ENCODE measurements around the gene ATP9A. TPM values are rescaled to one million over a fixed set of nuclear protein-coding genes. Genes with fewer than 3 reads are reported as not detected.

The ATP9A gene
- total RNA-seq, 1 donor from 2014 or later, result 18.2 TPM

GRCh38 chr20:51731731-51732095 is 36.5 kb downstream of the ATP9A start:
- H3K79me2 ChIP-seq (ENCODE audit: low read depth), result no peaks in the 10 kb centered on the region
- H3K4me1 Mint-ChIP-seq, result peaks cover 11% of the 10 kb centered on the region
- H4K20me1 ChIP-seq (ENCODE audit: low read depth), result no peaks in the 10 kb centered on the region
- H3K4me3 ChIP-seq, result no peak overlapping the region
- no peaks in the 10 kb centered on the region for H3K4me1 ChIP-seq
- no peaks in the 10 kb centered on the region for H3K36me3 Mint-ChIP-seq
- peaks cover 10% of the 10 kb centered on the region for H3K27me3 Mint-ChIP-seq (ENCODE audit: insufficient read depth, low read depth)
- no peak overlapping the region for H3K4me3 Mint-ChIP-seq
- H2AFZ ChIP-seq (replicated peaks), result no peak overlapping the region
- no peak overlapping the region for H3K27ac ChIP-seq
- H3K27me3 ChIP-seq, result no peaks in the 10 kb centered on the region
- no peaks in the 10 kb centered on the region for H3K9me3 ChIP-seq (ENCODE audit: low read depth)
- H3K4me2 ChIP-seq, result no peak overlapping the region
- no peak overlapping the region for H3K27ac Mint-ChIP-seq
- no peaks in the 10 kb centered on the region for H3F3A ChIP-seq (ENCODE audit: low read depth)
- H3K9me3 Mint-ChIP-seq, result no peaks in the 10 kb centered on the region
- H3K9ac ChIP-seq, result no peak overlapping the region
- no peaks in the 10 kb centered on the region for H3K36me3 ChIP-seq
- TF ChIP-seq CTCF (IDR thresholded peaks at IDR 0.05) (no peak), EZH2phosphoT487 (IDR thresholded peaks at IDR 0.05) (no peak), EZH2 (IDR thresholded peaks at IDR 0.05) (no peak)
- no peak for DNase-seq (ENCODE audit: low spot score)

GRCh38 chr20:51729771-51730170 is 38.4 kb downstream of the ATP9A start:
- Histone ChIP-seq H3F3A (ENCODE audit: low read depth) (no peaks in the 10 kb centered on the region), H4K20me1 (ENCODE audit: low read depth) (no peaks in the 10 kb centered on the region), H2AFZ (replicated peaks) (no peak overlapping the region), H3K9me3 (ENCODE audit: low read depth) (no peaks in the 10 kb centered on the region), H3K4me2 (no peak overlapping the region), H3K9ac (no peak overlapping the region), H3K27ac (no peak overlapping the region), H3K4me3 (no peak overlapping the region), H3K79me2 (ENCODE audit: low read depth) (no peaks in the 10 kb centered on the region), H3K27me3 (no peaks in the 10 kb centered on the region), H3K4me1 (no peaks in the 10 kb centered on the region), H3K36me3 (no peaks in the 10 kb centered on the region)
- Mint-ChIP-seq H3K9me3 (no peaks in the 10 kb centered on the region), H3K27me3 (ENCODE audit: insufficient read depth, low read depth) (peaks cover 10% of the 10 kb centered on the region), H3K36me3 (no peaks in the 10 kb centered on the region), H3K4me3 (no peak overlapping the region), H3K27ac (peak overlapping the region; percentile 53), H3K4me1 (peaks cover 8% of the 10 kb centered on the region)
- DNase-seq (ENCODE audit: low spot score), result no peak
- TF ChIP-seq CTCF (IDR thresholded peaks at IDR 0.05) (no peak), EZH2 (IDR thresholded peaks at IDR 0.05) (no peak), EZH2phosphoT487 (IDR thresholded peaks at IDR 0.05) (no peak)

- Mint-ChIP-seq H3K4me3 (no peak overlapping the region), H3K9me3 (peaks cover 2% of the 10 kb centered on the region), H3K27me3 (ENCODE audit: insufficient read depth, low read depth) (peaks cover 10% of the 10 kb centered on the region), H3K27ac (no peak overlapping the region), H3K4me1 (peaks cover 8% of the 10 kb centered on the region), H3K36me3 (peaks cover 4% of the 10 kb centered on the region)
- Histone ChIP-seq H3K27me3 (no peaks in the 10 kb centered on the region), H3K79me2 (ENCODE audit: low read depth) (no peaks in the 10 kb centered on the region), H2AFZ (replicated peaks) (no peak overlapping the region), H3K4me3 (no peak overlapping the region), H3K36me3 (no peaks in the 10 kb centered on the region), H3K9me3 (ENCODE audit: low read depth) (no peaks in the 10 kb centered on the region), H3F3A (ENCODE audit: low read depth) (no peaks in the 10 kb centered on the region), H3K9ac (no peak overlapping the region), H4K20me1 (ENCODE audit: low read depth) (no peaks in the 10 kb centered on the region), H3K27ac (no peak overlapping the region), H3K4me2 (no peak overlapping the region), H3K4me1 (no peaks in the 10 kb centered on the region)
- no peak for DNase-seq (ENCODE audit: low spot score)
- TF ChIP-seq CTCF (IDR thresholded peaks at IDR 0.05) (no peak), EZH2phosphoT487 (IDR thresholded peaks at IDR 0.05) (no peak), EZH2 (IDR thresholded peaks at IDR 0.05) (no peak)
These were observed 39.5 kb downstream of the ATP9A start for GRCh38 chr20:51728737-51729136.

Measured in neural progenitor cell (in vitro differentiated cells).